Activated naive CD4-positive, alpha-beta T cell treated with Interleukin-2 at 50 U/mL for 16 hours (primary cell): ENCODE data around the gene TPPP2.

Experiments
- DNase-seq: peaks from one replicate; pipeline ENCODE4 v3.0.0-alpha.2; 2020

Gene TPPP2

GRCh38 chr14:21017528-21018245 lies 12.3 kb upstream of the TPPP2 start:
- no peak for DNase-seq

GRCh38 chr14:21018286-21018685 lies 11.7 kb upstream of the TPPP2 start:
- DNase-seq, result no peak

GRCh38 chr14:21018781-21019180 lies 11.2 kb upstream of the TPPP2 start:
- DNase-seq, result no peak

GRCh38 chr14:21019366-21019765 lies 10.7 kb upstream of the TPPP2 start:
- no peak for DNase-seq

- no peak for DNase-seq
These were observed 9.0 kb upstream of the TPPP2 start for GRCh38 chr14:21020977-21021545.

GRCh38 chr14:21022686-21023085 lies 7.3 kb upstream of the TPPP2 start:
- no peak for DNase-seq

- no peak for DNase-seq
These were observed 6.8 kb upstream of the TPPP2 start for GRCh38 chr14:21023174-21023573.

GRCh38 chr14:21023817-21024584 lies 6.0 kb upstream of the TPPP2 start:
- no peak for DNase-seq

- peak; percentile 72 for DNase-seq
These were observed 5.2 kb upstream of the TPPP2 start, which contains the start of gene NDRG2 for GRCh38 chr14:21024585-21025370. Gene NDRG2, minus strand, starts transcription at chr14:21025061. Its CDS starts 1,746 bp downstream, at chr14:21023315.

GRCh38 chr14:21025371-21026273 lies 4.4 kb upstream of the TPPP2 start:
- no peak for DNase-seq

GRCh38 chr14:21026274-21026987 lies 3.6 kb upstream of the TPPP2 start:
- no peak for DNase-seq

GRCh38 chr14:21026988-21027315 lies 3.1 kb upstream of the TPPP2 start:
- no peak for DNase-seq

GRCh38 chr14:21030531-21030930 lies 514 bp downstream of the TPPP2 start:
- DNase-seq, result no peak

GRCh38 chr14:21032326-21033132 lies 2.5 kb downstream of the TPPP2 start:
- DNase-seq, result no peak

- no peak for DNase-seq
These were observed 3.2 kb downstream of the TPPP2 start for GRCh38 chr14:21033133-21033698.

- no peak for DNase-seq
These were observed 4.7 kb downstream of the TPPP2 start, which contains the start of gene RNASE13 for GRCh38 chr14:21034707-21035106. Gene RNASE13, minus strand, starts transcription at chr14:21034807. Its CDS starts 519 bp downstream, at chr14:21034288.

GRCh38 chr14:21036751-21037150 lies 6.7 kb downstream of the TPPP2 start:
- no peak for DNase-seq

- no peak for DNase-seq
These were observed 7.1 kb downstream of the TPPP2 start for GRCh38 chr14:21037156-21037555.

- DNase-seq, result no peak
These were observed 8.7 kb downstream of the TPPP2 start for GRCh38 chr14:21038441-21039422.
